OCI-LY7 (cell line): ENCODE measurements around the gene CARHSP1.
"Not testable (repeated sequence)": the region's sequence is repeated elsewhere in the genome, so short reads cannot be mapped to it uniquely, and the experiment has no call there.

Source experiments
- CTCF ChIP-seq: fragments of 200-600 bp; sonication (generic); conservative IDR thresholded peaks from 2 replicates; pipeline ENCODE4 v1.5.1; 2014; ENCODE audit warnings: mild to moderate bottlenecking, antibody characterized with exemption, low read length, moderate library complexity, mixed read lengths
- EZH2phosphoT487 ChIP-seq: fragments of 200-600 bp; sonication (generic); IDR thresholded peaks from 2 replicates; pipeline ENCODE4 v1.6.1; 2018; ENCODE audit warnings: low read depth, borderline replicate concordance, mild to moderate bottlenecking, mixed run types, antibody characterized with exemption, low read length, moderate library complexity, mixed read lengths

- not testable (repeated sequence) for TF ChIP-seq CTCF, EZH2phosphoT487
These were observed 1.1 kb upstream of the CARHSP1 start for GRCh38 chr16:8869988-8870241.
